ENCODE data around the gene ELFN1.

Gene ELFN1

GRCh38 chr7:1669064-1669951 is 769 bp upstream of the ELFN1 start:
- TF ChIP-seq MAX (IDR thresholded peaks at IDR 0.05; ENCODE audit: low read depth, low read length) (no peak), POLR2A (IDR thresholded peaks at IDR 0.05; ENCODE audit: extremely low read depth, insufficient read length) (no peak), MYC (IDR thresholded peaks at IDR 0.05; ENCODE audit: low read depth, low read length) (no peak)
- TF ChIP-seq, protein P1, sequence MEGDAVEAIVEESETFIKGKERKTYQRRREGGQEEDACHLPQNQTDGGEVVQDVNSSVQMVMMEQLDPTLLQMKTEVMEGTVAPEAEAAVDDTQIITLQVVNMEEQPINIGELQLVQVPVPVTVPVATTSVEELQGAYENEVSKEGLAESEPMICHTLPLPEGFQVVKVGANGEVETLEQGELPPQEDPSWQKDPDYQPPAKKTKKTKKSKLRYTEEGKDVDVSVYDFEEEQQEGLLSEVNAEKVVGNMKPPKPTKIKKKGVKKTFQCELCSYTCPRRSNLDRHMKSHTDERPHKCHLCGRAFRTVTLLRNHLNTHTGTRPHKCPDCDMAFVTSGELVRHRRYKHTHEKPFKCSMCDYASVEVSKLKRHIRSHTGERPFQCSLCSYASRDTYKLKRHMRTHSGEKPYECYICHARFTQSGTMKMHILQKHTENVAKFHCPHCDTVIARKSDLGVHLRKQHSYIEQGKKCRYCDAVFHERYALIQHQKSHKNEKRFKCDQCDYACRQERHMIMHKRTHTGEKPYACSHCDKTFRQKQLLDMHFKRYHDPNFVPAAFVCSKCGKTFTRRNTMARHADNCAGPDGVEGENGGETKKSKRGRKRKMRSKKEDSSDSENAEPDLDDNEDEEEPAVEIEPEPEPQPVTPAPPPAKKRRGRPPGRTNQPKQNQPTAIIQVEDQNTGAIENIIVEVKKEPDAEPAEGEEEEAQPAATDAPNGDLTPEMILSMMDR (IDR thresholded peaks at IDR 0.05; ENCODE audit: low read depth, low read length) = no peak
- no peak overlapping the region for H3K4me3 ChIP-seq (ENCODE audit: low read depth, low read length)
- DNase-seq (ENCODE audit: low read depth) = peak; percentile 52

GRCh38 chr7:1670894-1671593 is 967 bp downstream of the ELFN1 start:
- no peak overlapping the region for H3K4me3 ChIP-seq (ENCODE audit: low read depth, low read length)
- TF ChIP-seq, protein P1 (IDR thresholded peaks at IDR 0.05; ENCODE audit: low read depth, low read length) = no peak
- TF ChIP-seq POLR2A (IDR thresholded peaks at IDR 0.05; ENCODE audit: extremely low read depth, insufficient read length) = no peak
- no peak for TF ChIP-seq MAX (IDR thresholded peaks at IDR 0.05; ENCODE audit: low read depth, low read length)
- TF ChIP-seq MYC (IDR thresholded peaks at IDR 0.05; ENCODE audit: low read depth, low read length) = no peak
- DNase-seq (ENCODE audit: low read depth) = peak; percentile 25

- no peak overlapping the region for H3K4me3 ChIP-seq (ENCODE audit: low read depth, low read length)
- DNase-seq (ENCODE audit: low read depth) = no peak
- no peak for TF ChIP-seq MAX (IDR thresholded peaks at IDR 0.05; ENCODE audit: low read depth, low read length)
- TF ChIP-seq, protein P1 (IDR thresholded peaks at IDR 0.05; ENCODE audit: low read depth, low read length) = no peak
- TF ChIP-seq POLR2A (IDR thresholded peaks at IDR 0.05; ENCODE audit: extremely low read depth, insufficient read length) = no peak
- TF ChIP-seq MYC (IDR thresholded peaks at IDR 0.05; ENCODE audit: low read depth, low read length) = no peak
Measured at GRCh38 chr7:1671594-1672451, 1.7 kb downstream of the ELFN1 start.

DNA sequence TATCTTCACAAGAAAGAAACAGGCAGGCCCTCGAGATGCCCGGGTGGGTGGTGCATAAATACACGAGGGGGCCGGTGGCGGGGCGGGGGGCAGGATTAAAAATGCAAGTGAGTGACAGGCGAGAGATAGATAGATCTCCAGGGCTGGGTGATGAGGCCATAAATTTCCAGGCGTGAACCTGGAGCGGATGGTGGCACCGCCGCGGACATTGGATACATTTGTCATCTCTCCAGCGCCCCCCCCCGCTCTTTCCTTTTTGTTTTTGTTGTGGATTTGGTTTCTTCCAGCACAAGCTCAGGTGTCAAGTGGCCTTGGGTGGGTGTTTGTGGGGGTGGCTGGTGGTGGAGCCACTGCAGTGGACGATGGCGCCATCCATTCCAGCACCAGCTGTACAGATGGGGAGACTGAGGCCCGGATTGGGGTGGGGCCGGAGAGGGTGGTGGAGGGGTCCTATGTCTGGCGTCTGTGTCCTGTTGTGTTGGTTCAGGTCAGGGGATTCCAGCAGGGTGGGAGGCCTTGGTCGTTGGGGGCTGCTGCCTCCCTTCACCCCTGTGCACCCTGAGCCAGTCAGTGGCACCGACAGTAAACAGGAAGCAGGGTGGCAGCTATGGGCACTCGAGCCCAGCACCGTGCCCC is 2.9 kb downstream of the ELFN1 start:
- no peak overlapping the region for H3K4me3 ChIP-seq (ENCODE audit: low read depth, low read length)
- no peak for DNase-seq (ENCODE audit: low read depth)
- TF ChIP-seq, protein P1 (IDR thresholded peaks at IDR 0.05; ENCODE audit: low read depth, low read length) = no peak
- no peak for TF ChIP-seq POLR2A (IDR thresholded peaks at IDR 0.05; ENCODE audit: extremely low read depth, insufficient read length)
- TF ChIP-seq MYC (IDR thresholded peaks at IDR 0.05; ENCODE audit: low read depth, low read length) = no peak
- TF ChIP-seq MAX (IDR thresholded peaks at IDR 0.05; ENCODE audit: low read depth, low read length) = no peak

DNA sequence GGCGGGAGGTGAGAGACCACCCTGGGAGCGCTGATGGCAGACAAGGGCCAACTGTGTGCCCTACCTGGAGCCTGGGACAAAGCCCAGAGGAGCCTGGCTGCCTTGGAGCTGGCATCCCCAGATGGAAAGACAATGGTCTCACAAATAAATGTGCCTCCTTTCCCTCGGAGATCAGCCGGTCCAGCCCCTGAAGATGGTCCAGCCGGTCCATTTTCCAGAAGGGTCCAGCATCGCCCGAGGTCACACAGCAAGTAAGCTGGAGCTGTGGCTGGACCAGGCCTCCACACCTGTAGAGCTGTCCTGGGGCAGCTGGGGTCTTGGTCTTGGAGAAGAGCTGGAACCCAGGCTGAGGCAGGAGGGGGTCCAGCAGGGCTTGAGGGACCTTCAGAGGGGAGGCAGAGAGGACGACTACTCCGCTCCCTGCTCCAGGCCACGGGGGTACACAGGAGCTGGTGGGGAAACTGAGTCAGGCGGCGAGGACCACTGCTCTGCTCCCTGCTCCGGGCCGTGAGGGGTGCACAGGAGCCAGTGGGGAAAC is 3.6 kb downstream of the ELFN1 start:
- TF ChIP-seq MYC (IDR thresholded peaks at IDR 0.05; ENCODE audit: low read depth, low read length) (no peak), MAX (IDR thresholded peaks at IDR 0.05; ENCODE audit: low read depth, low read length) (no peak), POLR2A (IDR thresholded peaks at IDR 0.05; ENCODE audit: extremely low read depth, insufficient read length) (no peak)
- no peak for DNase-seq (ENCODE audit: low read depth)
- H3K4me3 ChIP-seq (ENCODE audit: low read depth, low read length) = no peak overlapping the region
